GM18861 (cell line): Measurements from ENCODE around the gene SPDYE18.
"Not testable (repeated sequence)": the region's sequence is repeated elsewhere in the genome, so short reads cannot be mapped to it uniquely, and the experiment has no call there.

Experiments used
- ATAC-seq: cut with Tn5 transposase; IDR thresholded peaks from one replicate; pipeline ENCODE4 v1.9.1; 2021; ENCODE audit not compliant: unreplicated experiment

Gene SPDYE18

DNA sequence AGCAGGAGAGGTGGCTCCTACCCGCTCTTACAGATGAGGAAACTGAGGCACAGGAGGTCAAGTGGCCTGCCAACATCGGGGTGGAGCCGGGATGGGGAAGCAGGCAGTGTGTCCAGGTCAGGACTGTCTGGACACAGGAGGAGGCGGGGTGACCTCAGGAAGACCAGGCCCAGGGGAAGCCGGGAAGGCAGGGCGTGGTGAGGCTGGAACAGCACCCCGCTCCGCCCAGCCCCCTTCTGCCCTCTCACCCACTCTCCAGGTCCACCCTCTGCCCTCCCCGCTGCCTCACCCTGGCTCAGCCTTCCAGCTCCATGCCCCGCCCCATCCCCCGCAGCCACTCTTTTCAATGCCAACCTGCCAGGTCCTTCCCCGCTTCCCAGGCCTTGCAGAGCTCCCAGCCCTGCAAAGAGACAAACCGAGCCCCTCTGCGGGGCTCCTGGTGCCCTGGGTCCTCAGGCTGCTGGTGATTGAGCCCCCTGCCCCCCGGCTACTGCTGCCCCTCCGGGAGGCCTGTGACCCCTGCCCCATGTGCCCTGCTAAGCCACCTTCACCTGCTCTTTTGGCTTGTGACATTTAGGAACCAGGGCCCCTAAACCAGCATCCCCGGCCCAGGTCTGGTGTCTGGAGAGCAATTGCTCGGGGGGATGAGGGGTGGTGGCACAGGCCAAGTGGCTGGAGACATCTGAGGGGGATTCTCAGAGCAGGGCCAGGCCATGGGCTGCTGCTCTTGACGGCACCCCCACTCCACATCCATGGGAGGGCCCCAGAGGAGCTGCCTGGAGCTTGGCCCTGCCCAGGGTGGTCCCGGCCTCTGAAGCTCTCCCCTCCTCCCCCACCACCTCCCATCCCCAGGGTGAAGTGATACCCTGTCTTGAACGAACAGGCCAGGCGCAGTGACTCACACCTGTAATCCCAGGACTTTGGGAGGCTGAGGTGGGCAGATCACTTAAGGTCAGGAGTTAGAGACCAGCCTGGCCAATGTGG, 55.9 kb downstream of the SPDYE18 start:
- not testable (repeated sequence) for ATAC-seq

DNA sequence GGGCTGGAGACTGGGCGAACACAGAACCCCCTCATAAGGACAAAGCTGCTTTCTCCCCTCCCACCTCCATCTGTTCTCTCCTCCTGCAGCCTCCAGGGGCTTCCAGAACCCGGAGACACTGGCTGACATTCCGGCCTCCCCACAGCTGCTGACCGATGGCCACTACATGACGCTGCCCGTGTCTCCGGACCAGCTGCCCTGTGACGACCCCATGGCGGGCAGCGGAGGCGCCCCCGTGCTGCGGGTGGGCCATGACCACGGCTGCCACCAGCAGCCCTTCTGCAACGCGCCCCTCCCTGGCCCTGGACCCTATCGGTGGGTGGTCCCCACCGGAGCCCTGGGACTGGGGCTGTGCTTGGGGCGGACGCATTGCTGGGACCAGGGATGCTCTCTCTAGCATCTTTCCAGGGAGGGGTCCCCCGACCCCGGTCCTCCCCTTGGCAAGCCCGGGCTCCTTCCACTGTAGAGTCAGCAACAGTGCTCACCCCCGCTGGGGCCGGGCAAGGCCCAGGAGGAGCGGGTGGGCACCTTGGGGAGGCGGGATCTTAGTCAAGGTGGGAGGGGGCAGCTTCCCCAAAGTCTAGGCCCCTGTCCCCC, 56.8 kb downstream of the SPDYE18 start:
- ATAC-seq: not testable (repeated sequence)

DNA sequence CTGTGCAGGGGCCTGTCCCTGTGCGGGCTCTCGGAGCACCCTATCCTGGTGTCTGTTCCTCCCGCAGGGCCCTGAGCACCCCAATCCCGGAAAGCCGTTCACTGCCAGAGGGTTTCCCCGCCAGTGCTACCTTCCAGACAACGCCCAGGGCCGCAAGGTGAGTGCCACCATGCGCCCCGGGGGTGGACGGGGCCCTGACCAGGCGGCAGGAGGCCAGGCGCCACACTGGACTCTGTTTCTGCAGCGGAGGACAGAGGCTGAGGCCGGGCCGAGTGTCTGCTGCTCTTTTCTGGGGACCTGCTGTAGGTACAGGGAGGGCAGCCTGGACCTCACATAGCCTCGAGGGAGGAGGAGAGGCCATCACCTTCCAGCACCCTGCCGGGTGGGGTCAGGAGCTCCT, 58.2 kb downstream of the SPDYE18 start:
- not testable (repeated sequence) for ATAC-seq

DNA sequence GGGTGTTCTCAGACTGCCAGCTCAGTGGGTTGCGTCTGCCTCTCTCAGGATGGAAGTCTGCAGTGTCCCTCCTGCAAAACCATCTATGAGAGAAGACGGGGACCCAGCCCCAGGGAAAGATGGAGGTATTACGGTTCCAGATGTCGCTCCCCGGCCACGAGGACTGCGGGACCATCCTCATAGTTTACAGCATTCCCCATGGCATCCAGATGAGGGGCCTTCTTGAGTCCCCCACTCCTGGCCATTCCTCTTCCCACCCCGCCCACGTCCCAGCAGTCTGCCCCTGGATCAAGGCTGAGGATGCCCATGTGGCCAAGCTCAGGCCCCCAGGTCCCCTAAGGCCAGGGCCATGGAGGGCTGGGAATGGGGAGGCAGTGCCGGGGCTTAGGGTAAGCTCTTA, 59.1 kb downstream of the SPDYE18 start:
- ATAC-seq: not testable (repeated sequence)

DNA sequence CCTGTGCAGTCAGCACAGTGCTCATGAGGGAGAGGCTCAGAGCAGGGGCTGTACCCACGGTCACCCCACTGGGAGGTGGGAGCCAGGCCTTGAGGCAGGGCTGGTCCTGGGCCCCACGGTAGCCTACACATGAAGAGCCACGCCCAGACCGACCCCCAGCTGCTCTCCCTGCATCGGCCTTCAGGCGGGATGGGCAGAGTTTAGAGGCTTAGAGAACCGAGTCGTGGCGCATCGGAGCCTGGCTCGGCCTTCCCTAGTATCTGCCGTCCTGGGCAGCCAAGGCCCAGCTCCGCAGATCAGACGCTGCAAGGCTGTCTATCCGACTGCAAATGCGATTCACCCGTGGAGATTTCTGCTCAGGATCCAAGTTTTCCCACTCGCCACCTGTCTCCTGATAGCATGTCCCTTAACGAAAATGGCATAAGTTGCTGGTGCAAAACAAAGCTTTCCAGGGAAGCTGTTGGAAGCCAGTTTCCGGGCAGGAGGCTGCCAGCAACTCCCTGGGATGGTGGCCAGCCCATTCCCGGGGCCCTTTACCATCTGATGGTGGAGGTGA, 59.6 kb downstream of the SPDYE18 start:
- not testable (repeated sequence) for ATAC-seq

DNA sequence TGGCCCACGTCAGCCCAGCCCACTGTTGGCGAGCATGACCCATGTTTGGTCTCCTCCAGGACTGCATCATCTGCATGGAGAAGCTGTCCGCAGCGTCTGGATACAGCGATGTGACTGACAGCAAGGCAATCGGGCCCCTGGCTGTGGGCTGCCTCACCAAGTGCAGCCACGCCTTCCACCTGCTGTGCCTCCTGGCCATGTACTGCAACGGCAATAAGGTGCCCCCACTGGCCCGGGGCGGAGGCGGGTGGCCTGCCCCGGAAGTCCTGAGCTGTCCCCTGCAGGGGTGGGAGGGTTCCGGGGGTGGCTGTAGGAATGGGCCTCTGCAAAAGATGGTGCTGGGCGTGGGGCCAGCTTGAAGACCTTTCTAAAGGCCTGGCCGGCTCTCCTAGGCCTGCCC, 60.3 kb downstream of the SPDYE18 start:
- ATAC-seq: not testable (repeated sequence)
